Erythroblast (primary cell): Measurements from ENCODE around the gene ECHS1.
"Not testable (repeated sequence)": the region's sequence is repeated elsewhere in the genome, so short reads cannot be mapped to it uniquely, and the experiment has no call there.

ENCODE experiments used
- GATA1 ChIP-seq: IDR thresholded peaks from 2 replicates; pipeline ENCODE4 v1.6.1; 2011; ENCODE audit warnings: low read depth, mild to moderate bottlenecking, control low read depth, low read length, moderate library complexity
- POLR2A ChIP-seq: IDR thresholded peaks from 2 replicates; pipeline ENCODE4 v1.6.1; 2011; ENCODE audit warnings: mild to moderate bottlenecking, low read length

GRCh38 chr10:133414401-133414800, 41.2 kb upstream of the ECHS1 start:
- TF ChIP-seq POLR2A, GATA1: not testable (repeated sequence)
